IPS-18a (cell line): ENCODE data around the gene SLC35B3.
"Not testable (repeated sequence)": the region's sequence is repeated elsewhere in the genome, so short reads cannot be mapped to it uniquely, and the experiment has no call there.

Experiments
- H3K27ac ChIP-seq: one replicate; pipeline ENCODE4 v1.5.1; 2013; ENCODE audit warnings: low read length
- H3K27me3 ChIP-seq: one replicate; pipeline ENCODE4 v1.6.1; 2013; ENCODE audit warnings: mild to moderate bottlenecking, low read length; ENCODE audit not compliant: control insufficient read depth, insufficient read depth
- H3K36me3 ChIP-seq: one replicate; pipeline ENCODE4 v1.6.1; 2013; ENCODE audit warnings: low read depth, low read length; ENCODE audit not compliant: control insufficient read depth
- H3K4me1 ChIP-seq: one replicate; pipeline ENCODE4 v1.6.1; 2013; ENCODE audit warnings: low read depth, low read length; ENCODE audit not compliant: control insufficient read depth
- H3K4me3 ChIP-seq: one replicate; pipeline ENCODE4 v1.5.1; 2013; ENCODE audit warnings: low read length
- H3K9ac ChIP-seq: one replicate; pipeline ENCODE4 v1.6.1; 2013; ENCODE audit warnings: mild to moderate bottlenecking, low read length, moderate library complexity
- H3K9me3 ChIP-seq: one replicate; pipeline ENCODE4 v1.6.1; 2013; ENCODE audit warnings: low read depth, low read length; ENCODE audit not compliant: control insufficient read depth

SLC35B3 gene

GRCh38 chr6:8405946-8406345, 29.4 kb downstream of the SLC35B3 start:
- H3K4me3 ChIP-seq, H3K27ac ChIP-seq, H3K27me3 ChIP-seq, H3K4me1 ChIP-seq, H3K9ac ChIP-seq, H3K9me3 ChIP-seq, H3K36me3 ChIP-seq: not testable (repeated sequence)

GRCh38 chr6:8402546-8402945, 32.8 kb downstream of the SLC35B3 start:
- Histone ChIP-seq H3K27me3 (no peaks in the 10 kb centered on the region), H3K4me1 (no peaks in the 10 kb centered on the region), H3K9ac (no peak overlapping the region), H3K4me3 (no peak overlapping the region), H3K27ac (no peak overlapping the region), H3K36me3 (no peaks in the 10 kb centered on the region), H3K9me3 (no peaks in the 10 kb centered on the region)

GRCh38 chr6:8400663-8401062, 34.7 kb downstream of the SLC35B3 start:
- Histone ChIP-seq H3K27ac (no peak overlapping the region), H3K9me3 (no peaks in the 10 kb centered on the region), H3K36me3 (no peaks in the 10 kb centered on the region), H3K4me1 (no peaks in the 10 kb centered on the region), H3K9ac (no peak overlapping the region), H3K27me3 (no peaks in the 10 kb centered on the region), H3K4me3 (no peak overlapping the region)

GRCh38 chr6:8392569-8392968, 42.8 kb downstream of the SLC35B3 start:
- Histone ChIP-seq H3K9me3 (no peaks in the 10 kb centered on the region), H3K9ac (no peak overlapping the region), H3K27me3 (no peaks in the 10 kb centered on the region), H3K27ac (no peak overlapping the region), H3K36me3 (no peaks in the 10 kb centered on the region), H3K4me1 (no peaks in the 10 kb centered on the region), H3K4me3 (no peak overlapping the region)

GRCh38 chr6:8391934-8392333, 43.4 kb downstream of the SLC35B3 start:
- Histone ChIP-seq H3K9ac (no peak overlapping the region), H3K4me1 (no peaks in the 10 kb centered on the region), H3K27me3 (no peaks in the 10 kb centered on the region), H3K4me3 (no peak overlapping the region), H3K36me3 (no peaks in the 10 kb centered on the region), H3K9me3 (no peaks in the 10 kb centered on the region), H3K27ac (no peak overlapping the region)

- no peaks in the 10 kb centered on the region for H3K36me3 ChIP-seq
- H3K27ac ChIP-seq, result no peak overlapping the region
- no peaks in the 10 kb centered on the region for H3K27me3 ChIP-seq
- H3K9me3 ChIP-seq, result no peaks in the 10 kb centered on the region
- no peak overlapping the region for H3K9ac ChIP-seq
- H3K4me1 ChIP-seq, result peaks cover 6% of the 10 kb centered on the region
- H3K4me3 ChIP-seq, result no peak overlapping the region
Measured at GRCh38 chr6:8389036-8389818, 46.1 kb downstream of the SLC35B3 start.

GRCh38 chr6:8387942-8388437, 47.4 kb downstream of the SLC35B3 start:
- H3K4me1 ChIP-seq, result peaks cover 18% of the 10 kb centered on the region
- no peaks in the 10 kb centered on the region for H3K27me3 ChIP-seq
- H3K9ac ChIP-seq, result no peak overlapping the region
- H3K9me3 ChIP-seq, result no peaks in the 10 kb centered on the region
- no peaks in the 10 kb centered on the region for H3K36me3 ChIP-seq
- H3K4me3 ChIP-seq, result no peak overlapping the region
- no peak overlapping the region for H3K27ac ChIP-seq

GRCh38 chr6:8383584-8383983, 51.8 kb downstream of the SLC35B3 start:
- Histone ChIP-seq H3K9me3 (no peaks in the 10 kb centered on the region), H3K4me1 (peaks cover 24% of the 10 kb centered on the region), H3K27me3 (no peaks in the 10 kb centered on the region), H3K9ac (no peak overlapping the region), H3K36me3 (no peaks in the 10 kb centered on the region), H3K4me3 (peak overlapping the region; percentile 26), H3K27ac (no peak overlapping the region)

GRCh38 chr6:8382434-8382833, 52.9 kb downstream of the SLC35B3 start:
- H3K4me1 ChIP-seq, result peaks cover 24% of the 10 kb centered on the region
- H3K4me3 ChIP-seq, result no peak overlapping the region

GRCh38 chr6:8375916-8376315, 59.4 kb downstream of the SLC35B3 start:
- Histone ChIP-seq H3K9ac (no peak overlapping the region), H3K36me3 (no peaks in the 10 kb centered on the region), H3K4me1 (no peaks in the 10 kb centered on the region), H3K27ac (no peak overlapping the region), H3K9me3 (no peaks in the 10 kb centered on the region), H3K27me3 (no peaks in the 10 kb centered on the region), H3K4me3 (no peak overlapping the region)

More at GRCh38 chr6:8382434-8382833, 52.9 kb downstream of the SLC35B3 start:
- Histone ChIP-seq H3K9me3 (no peaks in the 10 kb centered on the region), H3K36me3 (no peaks in the 10 kb centered on the region), H3K27ac (no peak overlapping the region), H3K27me3 (no peaks in the 10 kb centered on the region), H3K9ac (no peak overlapping the region)
